Naive thymus-derived CD4-positive, alpha-beta T cell (primary cell): ENCODE measurements around the gene PLEKHG4B. TPM values are rescaled to one million over a fixed set of nuclear protein-coding genes. Genes with fewer than 3 reads are reported as not detected.

ENCODE experiments used
- ATAC-seq: fragments of 150-1000 bp; cut with Tn5 transposase; 2 replicates; pipeline ENCODE4 v1.10.0; 2021; ENCODE audit warnings: mild to moderate bottlenecking, moderate library complexity
- CTCF ChIA-PET: fragments of 350-600 bp; sonication (Branson Sonifier 250); formaldehyde crosslinking; loops from one replicate; lab custom pipeline; 2021; ENCODE audit warnings: antibody characterized with exemption; lab: Charles Lee
- POLR2A ChIA-PET: fragments of 350-600 bp; sonication (Branson Sonifier 250); formaldehyde crosslinking; loops from one replicate; lab custom pipeline; 2021; ENCODE audit warnings: antibody characterized with exemption, inconsistent platforms; lab: Charles Lee
- DNase-seq, 9 donors: peaks; one replicate each; pipeline versions ENCODE4 v3.0.0 to v3.0.0-alpha.2; 2020 to 2022; ENCODE audit warnings: mixed read lengths in 1 of 9
- H3K27ac ChIP-seq: one replicate; pipeline ENCODE4 v1.7.0; 2013; ENCODE audit warnings: mild to moderate bottlenecking, low read depth, low read length, moderate library complexity
- H3K27me3 ChIP-seq, 2 donors: one replicate each; pipeline ENCODE4 v1.7.0; 2013; ENCODE audit warnings: low read length in 2 of 2, mild to moderate bottlenecking in 2 of 2, moderate library complexity in 2 of 2; ENCODE audit not compliant: control insufficient read depth in 2 of 2, insufficient read depth in 2 of 2
- H3K36me3 ChIP-seq, 3 experiments: 1 replicate in 2 of 3; 2 replicates in 1 of 3; pipeline ENCODE4 v1.7.0; 2013; ENCODE audit warnings: low read length in 3 of 3, mild to moderate bottlenecking in 3 of 3, moderate library complexity in 1 of 3; ENCODE audit not compliant: insufficient read depth in 3 of 3, control insufficient read depth in 2 of 3
- H3K4me1 ChIP-seq, 2 donors: one replicate each; pipeline ENCODE4 v1.7.0; 2013; ENCODE audit warnings: low read length in 2 of 2, mild to moderate bottlenecking in 2 of 2, moderate library complexity in 1 of 2; ENCODE audit not compliant: control insufficient read depth in 2 of 2, insufficient read depth in 2 of 2
- H3K4me3 ChIP-seq: 2 replicates; pipeline ENCODE4 v1.7.0; 2013; ENCODE audit warnings: mild to moderate bottlenecking, low read length
- H3K9me3 ChIP-seq, 3 experiments: 1 replicate in 2 of 3; 2 replicates in 1 of 3; pipeline ENCODE4 v1.7.0; 2013; ENCODE audit warnings: low read length in 3 of 3; ENCODE audit not compliant: control insufficient read depth in 2 of 3
- H3K27ac Mint-ChIP-seq, 9 donors: one replicate each; pipeline ENCODE4 v1.8.0; 2020 to 2022; ENCODE audit warnings: mixed read lengths in 9 of 9, mild to moderate bottlenecking in 8 of 9, moderate library complexity in 5 of 9, inconsistent platforms in 2 of 9
- H3K27me3 Mint-ChIP-seq, 5 donors: one replicate each; pipeline ENCODE4 v1.8.0; 2021 to 2022; ENCODE audit warnings: mixed read lengths in 5 of 5, mild to moderate bottlenecking in 1 of 5
- H3K36me3 Mint-ChIP-seq, 5 donors: one replicate each; pipeline ENCODE4 v1.8.0; 2020 to 2022; ENCODE audit warnings: mixed read lengths in 5 of 5, mild to moderate bottlenecking in 3 of 5, inconsistent platforms in 1 of 5
- H3K4me1 Mint-ChIP-seq, 7 donors: one replicate each; pipeline ENCODE4 v1.8.0; 2020 to 2022; ENCODE audit warnings: mixed read lengths in 7 of 7, mild to moderate bottlenecking in 3 of 7, inconsistent platforms in 1 of 7
- H3K4me3 Mint-ChIP-seq, 10 donors: one replicate each; pipeline ENCODE4 v1.8.0; 2020 to 2022; ENCODE audit warnings: mild to moderate bottlenecking in 10 of 10, mixed read lengths in 10 of 10, moderate library complexity in 6 of 10, inconsistent platforms in 2 of 10
- H3K9me3 Mint-ChIP-seq, 11 donors: one replicate each; pipeline ENCODE4 v1.8.0; 2020 to 2022; ENCODE audit warnings: mixed read lengths in 11 of 11, mild to moderate bottlenecking in 4 of 11, inconsistent platforms in 1 of 11, moderate library complexity in 1 of 11
- intact Hi-C, 2 donors: fragments of 100-400 bp; cut with micrococcal nuclease; formaldehyde crosslinking; loops; one replicate each; pipeline ENCODE4 v1.15.1; 2023
- polyA plus RNA-seq, 2 donors: library from polyadenylated mRNA; unstranded; fragments of 300-500 nt; fragmentation: Illumina TruSeq; gene quantifications; one replicate each; pipeline ENCODE4 v1.2.3, GENCODE V29; 2021
- total RNA-seq, 6 experiments: library from RNA in 5 of 6; stranded (reverse) in 5 of 6; gene quantifications; 1 replicate in 5 of 6; 2 replicates in 1 of 6; pipeline ENCODE4 v1.2.3 and lab custom pipeline; 2021 to 2026

PLEKHG4B gene
- total and polyA plus RNA-seq, 7 experiments from 2014 or later = 0.39 to 2.0 TPM; not detected in 5

- H3K27ac Mint-ChIP-seq = no peak overlapping the region
- H3K4me1 Mint-ChIP-seq = no peaks in the 10 kb centered on the region
- DNase-seq = no peak
- no peak overlapping the region for H3K4me3 Mint-ChIP-seq
- intact Hi-C loops = no loop called here
- ChIA-PET POLR2A (no interaction called here), CTCF (no interaction called here)
- Histone ChIP-seq H3K4me1 (no peaks in the 10 kb centered on the region), H3K27ac (no peak overlapping the region), H3K4me3 (no peak overlapping the region), H3K27me3 (no peaks in the 10 kb centered on the region), H3K9me3 (no peaks in the 10 kb centered on the region), H3K36me3 (no peaks in the 10 kb centered on the region)
- no peak for ATAC-seq
- H3K9me3 Mint-ChIP-seq = peaks cover 0 to 2% (median 0%) of the 10 kb centered on the region in 11 donors
- H3K36me3 Mint-ChIP-seq = no peaks in the 10 kb centered on the region
- peaks cover 0 to 22% (median 11%) of the 10 kb centered on the region in 5 donors for H3K27me3 Mint-ChIP-seq
These were observed 15.4 kb upstream of the PLEKHG4B start for GRCh38 chr5:76358-77169.

GRCh38 chr5:77170-77501 is 14.8 kb upstream of the PLEKHG4B start:
- Mint-ChIP-seq H3K4me3 (no peak overlapping the region), H3K27ac (no peak overlapping the region), H3K9me3 (peaks cover 0 to 2% (median 0%) of the 10 kb centered on the region in 11 donors), H3K36me3 (no peaks in the 10 kb centered on the region), H3K27me3 (peaks cover 0 to 24% (median 12%) of the 10 kb centered on the region in 5 donors), H3K4me1 (no peaks in the 10 kb centered on the region)
- Histone ChIP-seq H3K4me3 (no peak overlapping the region), H3K27ac (no peak overlapping the region), H3K27me3 (no peaks in the 10 kb centered on the region), H3K4me1 (no peaks in the 10 kb centered on the region), H3K9me3 (no peaks in the 10 kb centered on the region), H3K36me3 (no peaks in the 10 kb centered on the region)
- intact Hi-C loops = no loop called here
- ChIA-PET CTCF (no interaction called here), POLR2A (no interaction called here)
- ATAC-seq = no peak
- no peak for DNase-seq

- ChIA-PET CTCF (no interaction called here), POLR2A (no interaction called here)
- no peaks in the 10 kb centered on the region for H3K4me1 ChIP-seq
- ATAC-seq = no peak
- H3K4me1 Mint-ChIP-seq = no peaks in the 10 kb centered on the region
- intact Hi-C loops = no loop called here
- H3K27ac Mint-ChIP-seq = no peak overlapping the region
- H3K9me3 ChIP-seq = no peaks in the 10 kb centered on the region
- H3K27me3 ChIP-seq = no peaks in the 10 kb centered on the region
- no peaks in the 10 kb centered on the region for H3K36me3 ChIP-seq
- no peak overlapping the region for H3K4me3 ChIP-seq
- no peak overlapping the region for H3K27ac ChIP-seq
- peaks cover 0 to 28% (median 15%) of the 10 kb centered on the region in 5 donors for H3K27me3 Mint-ChIP-seq
- peaks cover 0 to 2% (median 0%) of the 10 kb centered on the region in 11 donors for H3K9me3 Mint-ChIP-seq
- DNase-seq = no peak
- no peaks in the 10 kb centered on the region for H3K36me3 Mint-ChIP-seq
- no peak overlapping the region for H3K4me3 Mint-ChIP-seq
These were observed 14.4 kb upstream of the PLEKHG4B start for GRCh38 chr5:77546-77945.

DNA sequence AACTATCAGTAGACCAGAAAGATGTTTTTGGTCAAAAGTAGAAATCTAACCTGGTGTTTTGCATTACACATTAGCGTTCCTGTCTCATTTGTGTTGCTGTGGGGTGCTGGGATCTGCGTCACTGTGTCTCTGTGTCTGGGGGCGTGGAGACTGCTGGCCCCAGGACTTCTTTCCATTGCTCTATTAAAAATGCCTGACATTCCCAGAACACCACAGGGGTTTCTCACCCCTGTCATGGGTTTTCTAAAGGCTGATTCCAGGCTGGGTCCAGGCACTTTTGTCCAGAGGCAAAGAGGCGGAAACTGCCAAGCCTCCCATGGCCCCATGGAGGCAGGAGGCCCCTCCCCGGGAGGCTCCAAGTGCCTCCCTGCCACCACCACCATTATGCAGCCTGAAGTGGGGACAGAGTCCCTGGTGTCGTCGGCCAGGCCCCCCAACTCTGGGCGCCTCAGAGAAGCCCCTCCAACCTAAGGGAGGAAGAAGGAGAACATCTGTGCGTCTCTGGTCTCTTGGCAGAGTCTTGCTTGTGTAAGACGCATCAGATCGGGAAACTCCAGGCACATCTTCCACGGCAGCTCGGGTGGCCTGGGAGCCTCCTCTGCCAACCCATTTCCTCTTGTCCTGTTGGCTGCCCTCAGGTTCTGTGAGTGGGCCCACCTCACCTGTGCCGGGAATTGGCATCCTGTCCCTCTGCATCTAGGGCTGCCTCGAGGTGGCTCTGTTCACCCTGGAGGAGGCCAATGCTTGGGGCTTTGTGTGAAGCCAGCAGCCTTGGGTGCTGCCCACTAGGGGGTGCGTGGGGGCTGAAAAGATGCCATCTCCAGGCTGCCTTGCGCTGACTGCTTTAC is 13.8 kb upstream of the PLEKHG4B start:
- DNase-seq (peak in 2 of 9 donors; percentile 10 to 14), ATAC-seq (peak; percentile 34)
- Mint-ChIP-seq H3K4me1 (no peaks in the 10 kb centered on the region), H3K4me3 (no peak overlapping the region), H3K27ac (no peak overlapping the region), H3K27me3 (peaks cover 0 to 34% (median 15%) of the 10 kb centered on the region in 5 donors), H3K36me3 (peaks cover 0 to 4% (median 0%) of the 10 kb centered on the region in 5 donors), H3K9me3 (peaks cover 0 to 5% (median 0%) of the 10 kb centered on the region in 11 donors)
- Histone ChIP-seq H3K27ac (no peak overlapping the region), H3K36me3 (no peaks in the 10 kb centered on the region), H3K27me3 (no peaks in the 10 kb centered on the region), H3K4me3 (no peak overlapping the region), H3K9me3 (no peaks in the 10 kb centered on the region), H3K4me1 (no peaks in the 10 kb centered on the region)
- POLR2A ChIA-PET = interaction anchor here (0.6 kb wide), 1 partner anchor 601 kb away, joined by 3 read pairs; no protein-coding TSS in a partner anchor
- CTCF ChIA-PET = no interaction called here
- intact Hi-C loops = no loop called here

DNA sequence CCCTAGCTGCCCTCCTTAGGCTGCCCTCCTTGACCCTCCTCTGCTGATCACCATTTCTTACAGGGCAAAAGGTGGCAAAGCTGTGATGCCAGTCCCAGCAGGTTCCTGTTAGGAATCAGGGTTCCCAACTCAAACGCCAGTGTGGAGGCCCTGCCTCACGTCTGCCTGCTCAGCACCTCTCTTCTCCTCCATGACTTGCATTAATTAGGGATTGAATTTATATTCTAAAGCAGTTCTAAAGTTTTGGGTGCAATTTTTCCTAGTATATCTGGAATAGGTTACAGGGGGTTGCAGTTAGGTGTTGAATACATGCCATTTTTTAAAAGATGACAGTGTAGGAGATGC is 13.2 kb upstream of the PLEKHG4B start:
- Mint-ChIP-seq H3K36me3 (peaks cover 0 to 4% (median 0%) of the 10 kb centered on the region in 5 donors), H3K27me3 (peaks cover 0 to 34% (median 15%) of the 10 kb centered on the region in 5 donors), H3K27ac (no peak overlapping the region), H3K4me1 (no peaks in the 10 kb centered on the region), H3K9me3 (peaks cover 0 to 5% (median 0%) of the 10 kb centered on the region in 11 donors), H3K4me3 (no peak overlapping the region)
- Histone ChIP-seq H3K27ac (no peak overlapping the region), H3K4me3 (no peak overlapping the region), H3K4me1 (no peaks in the 10 kb centered on the region), H3K9me3 (no peaks in the 10 kb centered on the region), H3K27me3 (no peaks in the 10 kb centered on the region), H3K36me3 (no peaks in the 10 kb centered on the region)
- intact Hi-C loops = no loop called here
- DNase-seq = no peak
- POLR2A ChIA-PET = interaction anchor here (0.6 kb wide), 1 partner anchor 600 kb away, joined by 3 read pairs; no protein-coding TSS in a partner anchor
- ATAC-seq = no peak
- CTCF ChIA-PET = no interaction called here

DNA sequence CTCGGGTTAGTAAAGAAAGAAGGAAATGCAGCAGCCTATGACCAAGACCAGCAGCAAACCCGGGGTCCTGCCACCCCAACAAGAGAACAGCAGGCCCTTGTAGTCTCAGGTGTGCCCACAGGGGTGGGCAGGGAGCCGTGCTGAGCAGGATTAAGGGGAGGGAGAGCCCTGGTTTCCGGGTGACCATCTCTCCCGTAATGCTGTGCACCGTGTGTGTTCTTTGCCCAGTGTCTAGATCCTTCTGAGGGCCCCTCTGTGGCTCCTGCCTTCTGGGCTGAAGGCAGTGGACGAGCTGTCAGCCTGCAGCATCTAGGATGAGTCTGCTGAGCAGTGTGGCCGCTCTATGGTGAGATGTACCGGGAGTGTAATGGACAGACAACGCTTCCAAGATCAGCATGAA is 12.7 kb upstream of the PLEKHG4B start:
- Mint-ChIP-seq H3K4me3 (no peak overlapping the region), H3K4me1 (no peaks in the 10 kb centered on the region), H3K36me3 (peaks cover 0 to 4% (median 0%) of the 10 kb centered on the region in 5 donors), H3K9me3 (peaks cover 0 to 5% (median 0%) of the 10 kb centered on the region in 11 donors), H3K27me3 (peaks cover 0 to 29% (median 13%) of the 10 kb centered on the region in 5 donors), H3K27ac (no peak overlapping the region)
- intact Hi-C loops = no loop called here
- DNase-seq (no peak), ATAC-seq (no peak)
- H3K4me3 ChIP-seq = no peak overlapping the region
- CTCF ChIA-PET = no interaction called here
- H3K27me3 ChIP-seq = no peaks in the 10 kb centered on the region
- H3K9me3 ChIP-seq = no peaks in the 10 kb centered on the region
- H3K4me1 ChIP-seq = no peaks in the 10 kb centered on the region
- no peak overlapping the region for H3K27ac ChIP-seq
- H3K36me3 ChIP-seq = no peaks in the 10 kb centered on the region
- POLR2A ChIA-PET = no interaction called here
